GM18505 (cell line): ENCODE data around the gene SLC24A3.

ENCODE experiments used
- ATAC-seq: cut with Tn5 transposase; IDR thresholded peaks from one replicate; pipeline ENCODE4 v1.9.1; 2021; ENCODE audit not compliant: unreplicated experiment
- POLR2A ChIP-seq: IDR thresholded peaks from 4 replicates; pipeline ENCODE4 v1.6.1; 2011; ENCODE audit warnings: borderline replicate concordance; ENCODE audit not compliant: insufficient read depth, insufficient read length; ENCODE audit errors: extremely low read depth

Gene SLC24A3

DNA sequence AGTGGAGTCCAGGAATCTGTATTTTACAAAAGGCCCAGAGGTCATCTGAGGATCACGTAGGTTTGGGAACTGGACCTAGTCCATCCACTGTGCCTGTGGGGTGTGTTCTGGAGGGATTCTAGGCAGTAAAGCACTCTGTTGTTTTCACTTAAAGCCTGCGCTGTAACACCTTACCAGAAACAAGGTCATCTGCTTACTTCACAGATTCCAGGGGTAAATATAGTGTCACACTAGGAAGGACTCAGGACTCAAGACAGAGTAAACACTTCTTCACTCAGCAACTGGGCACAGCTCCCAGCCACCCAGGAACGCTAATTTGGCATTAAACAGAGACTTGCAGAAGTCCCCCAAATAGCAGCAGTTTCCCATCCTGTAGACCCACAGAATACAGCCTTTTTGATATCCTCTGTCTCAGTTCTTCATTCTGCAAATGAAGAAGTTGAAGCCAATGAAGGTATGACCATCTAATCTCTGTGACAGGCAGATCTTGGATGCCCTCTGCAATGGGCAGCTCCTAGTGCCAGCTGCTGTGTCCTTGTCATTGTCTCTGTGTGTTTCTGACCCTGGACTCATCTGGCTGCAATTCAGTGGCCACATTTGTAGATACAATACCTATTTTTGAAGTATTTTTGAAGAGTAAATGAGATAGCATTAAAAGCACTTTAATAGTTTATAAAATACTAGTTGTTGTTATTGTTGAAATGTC is 129.1 kb downstream of the SLC24A3 start:
- no peak for ATAC-seq
- TF ChIP-seq POLR2A, result no peak

- no peak for TF ChIP-seq POLR2A
- ATAC-seq, result no peak
Observed at GRCh38 chr20:19344341-19344740, 131.9 kb downstream of the SLC24A3 start.

DNA sequence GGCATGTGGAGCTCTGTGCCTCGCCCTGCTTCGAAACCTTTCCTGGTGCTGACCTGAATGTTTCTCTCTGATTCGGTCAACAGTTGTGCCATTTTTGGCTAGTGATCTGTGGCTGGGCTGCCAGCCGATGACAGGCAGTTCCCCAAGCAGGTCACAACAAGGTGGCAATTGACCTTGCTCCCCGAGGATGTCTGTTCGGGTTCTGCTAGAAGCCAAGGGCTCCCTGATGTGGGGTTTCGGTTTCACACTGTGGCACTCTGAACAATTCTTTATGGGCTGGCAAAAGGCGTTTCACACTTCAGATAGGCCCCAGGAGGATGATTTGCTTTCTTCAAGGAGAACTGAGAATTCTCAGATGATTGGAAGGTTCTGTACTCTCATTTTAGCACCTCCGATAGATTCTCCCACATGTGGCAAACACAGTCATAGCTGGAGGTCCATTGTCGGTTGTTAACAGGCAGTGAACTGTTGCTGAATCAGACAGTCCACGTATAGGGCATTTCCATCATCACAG is 135.6 kb downstream of the SLC24A3 start:
- TF ChIP-seq POLR2A, result no peak
- ATAC-seq, result peak; percentile 74

DNA sequence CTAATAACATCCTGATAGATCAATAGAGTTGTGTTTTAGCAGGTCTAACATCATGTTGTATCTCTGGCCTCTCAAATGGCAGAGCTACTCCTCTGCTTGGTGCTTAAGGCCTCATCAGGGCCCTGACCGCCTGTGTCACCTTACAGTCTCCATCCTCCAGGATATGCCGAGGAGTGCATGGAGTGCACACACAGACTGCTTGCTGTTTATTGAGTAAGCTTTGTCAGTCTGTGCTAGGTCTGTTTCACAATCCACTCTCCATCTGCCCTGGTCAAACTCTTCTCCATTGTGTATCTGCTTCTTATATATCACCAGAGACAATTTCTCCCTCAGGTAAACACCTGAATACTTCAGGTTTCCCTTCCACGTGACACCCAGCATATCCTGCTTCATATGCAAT is 136.1 kb downstream of the SLC24A3 start:
- TF ChIP-seq POLR2A, result no peak
- ATAC-seq, result no peak

DNA sequence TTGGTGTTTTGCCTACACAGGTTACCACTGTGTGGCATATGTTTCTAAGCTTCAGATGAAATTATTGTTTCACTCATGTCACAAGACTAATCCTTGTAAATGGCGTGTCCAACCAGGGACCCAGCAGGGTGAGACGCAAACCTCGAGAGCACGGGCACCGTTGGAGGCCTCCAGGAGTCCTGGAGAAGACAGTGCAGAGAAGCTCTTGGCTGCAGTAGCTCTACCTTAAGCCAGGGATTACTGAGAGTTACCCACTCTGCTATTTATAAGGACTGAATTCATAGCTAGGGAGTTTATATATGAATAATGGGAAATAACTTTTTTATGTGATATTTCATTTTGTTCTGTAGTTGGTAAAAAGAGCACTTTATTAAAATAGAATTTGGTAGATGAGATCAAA is 137.4 kb downstream of the SLC24A3 start:
- ATAC-seq, result no peak
- no peak for TF ChIP-seq POLR2A

GRCh38 chr20:19351542-19351941 is 139.1 kb downstream of the SLC24A3 start:
- no peak for TF ChIP-seq POLR2A
- no peak for ATAC-seq

DNA sequence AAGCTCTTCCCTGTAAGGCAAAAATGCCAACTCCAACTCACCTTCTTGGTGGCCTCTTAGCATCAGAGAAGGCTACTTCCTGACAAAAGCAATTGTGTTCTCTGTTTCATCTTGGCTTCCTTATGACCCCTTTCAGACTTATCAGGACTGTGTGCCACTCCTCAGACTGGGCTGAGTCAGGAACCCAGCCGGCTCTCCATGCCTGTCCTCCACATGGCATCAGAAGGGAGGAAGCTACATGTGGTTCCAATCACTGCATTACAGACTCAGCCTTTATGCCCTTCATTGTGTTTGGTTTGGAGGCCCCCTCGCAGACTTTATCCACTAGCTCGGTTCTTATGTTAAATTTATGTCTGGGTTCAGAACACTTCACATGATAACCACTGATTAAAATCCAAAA is 142.5 kb downstream of the SLC24A3 start:
- TF ChIP-seq POLR2A, result no peak
- ATAC-seq, result no peak

DNA sequence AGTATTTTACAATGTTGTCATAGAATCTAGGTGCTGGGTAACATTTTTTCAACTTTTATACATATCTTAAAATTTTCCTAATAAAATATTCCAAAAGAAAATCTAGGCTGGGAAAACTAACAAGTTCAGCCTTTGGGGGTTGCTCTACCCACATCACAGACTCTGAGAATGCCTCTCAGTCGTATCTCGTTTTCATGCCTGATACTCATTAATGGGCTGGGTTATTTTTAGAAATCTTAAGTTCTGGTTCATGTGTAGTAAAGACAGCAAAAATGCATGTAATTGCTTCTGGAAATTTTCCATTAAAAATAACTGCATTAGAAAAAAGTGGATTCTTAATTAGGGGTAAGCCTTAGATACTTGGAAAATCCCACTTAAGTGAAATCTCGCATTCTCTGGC is 149.3 kb downstream of the SLC24A3 start:
- TF ChIP-seq POLR2A, result no peak
- no peak for ATAC-seq

DNA sequence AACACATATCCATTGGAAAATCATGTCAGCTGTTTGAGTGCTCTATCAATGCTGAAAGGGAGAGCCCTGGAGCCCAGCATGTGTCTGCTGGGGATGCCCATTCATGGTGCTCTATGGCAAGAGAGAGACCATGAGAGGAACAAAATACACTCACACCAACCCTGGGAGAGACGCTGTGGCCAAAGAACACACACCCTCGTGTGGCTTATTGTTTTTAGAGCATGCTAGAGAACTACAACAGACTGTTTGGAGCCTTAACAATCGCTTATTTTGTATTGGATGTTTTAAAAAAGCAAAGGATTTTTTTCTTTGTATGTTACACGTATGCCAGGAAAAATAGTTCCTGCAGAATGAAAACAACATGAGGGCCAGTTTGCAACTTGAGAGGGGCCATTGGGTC is 151.0 kb downstream of the SLC24A3 start:
- ATAC-seq, result no peak
- TF ChIP-seq POLR2A, result no peak

GRCh38 chr20:19367591-19367990 is 155.1 kb downstream of the SLC24A3 start:
- no peak for ATAC-seq
- TF ChIP-seq POLR2A, result no peak

DNA sequence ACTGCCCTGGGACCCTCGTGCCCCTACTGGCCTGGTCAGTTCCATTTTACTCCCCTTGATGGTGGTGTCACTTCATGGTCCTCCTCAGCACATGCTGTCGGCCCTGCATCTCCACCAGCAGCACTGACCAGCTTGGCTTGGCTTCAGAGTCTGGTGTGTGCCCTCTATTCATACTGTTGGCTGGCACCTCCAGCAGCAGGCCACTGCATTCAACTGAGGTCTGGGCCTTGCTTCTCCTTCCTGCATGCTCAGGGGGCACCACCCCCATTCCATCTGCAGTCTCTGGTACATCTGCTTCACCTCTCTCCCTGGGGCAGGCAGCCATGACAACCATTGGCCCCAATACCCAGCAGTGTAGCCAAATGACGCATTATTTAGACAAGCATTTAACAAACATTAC is 155.9 kb downstream of the SLC24A3 start:
- no peak for ATAC-seq
- no peak for TF ChIP-seq POLR2A

DNA sequence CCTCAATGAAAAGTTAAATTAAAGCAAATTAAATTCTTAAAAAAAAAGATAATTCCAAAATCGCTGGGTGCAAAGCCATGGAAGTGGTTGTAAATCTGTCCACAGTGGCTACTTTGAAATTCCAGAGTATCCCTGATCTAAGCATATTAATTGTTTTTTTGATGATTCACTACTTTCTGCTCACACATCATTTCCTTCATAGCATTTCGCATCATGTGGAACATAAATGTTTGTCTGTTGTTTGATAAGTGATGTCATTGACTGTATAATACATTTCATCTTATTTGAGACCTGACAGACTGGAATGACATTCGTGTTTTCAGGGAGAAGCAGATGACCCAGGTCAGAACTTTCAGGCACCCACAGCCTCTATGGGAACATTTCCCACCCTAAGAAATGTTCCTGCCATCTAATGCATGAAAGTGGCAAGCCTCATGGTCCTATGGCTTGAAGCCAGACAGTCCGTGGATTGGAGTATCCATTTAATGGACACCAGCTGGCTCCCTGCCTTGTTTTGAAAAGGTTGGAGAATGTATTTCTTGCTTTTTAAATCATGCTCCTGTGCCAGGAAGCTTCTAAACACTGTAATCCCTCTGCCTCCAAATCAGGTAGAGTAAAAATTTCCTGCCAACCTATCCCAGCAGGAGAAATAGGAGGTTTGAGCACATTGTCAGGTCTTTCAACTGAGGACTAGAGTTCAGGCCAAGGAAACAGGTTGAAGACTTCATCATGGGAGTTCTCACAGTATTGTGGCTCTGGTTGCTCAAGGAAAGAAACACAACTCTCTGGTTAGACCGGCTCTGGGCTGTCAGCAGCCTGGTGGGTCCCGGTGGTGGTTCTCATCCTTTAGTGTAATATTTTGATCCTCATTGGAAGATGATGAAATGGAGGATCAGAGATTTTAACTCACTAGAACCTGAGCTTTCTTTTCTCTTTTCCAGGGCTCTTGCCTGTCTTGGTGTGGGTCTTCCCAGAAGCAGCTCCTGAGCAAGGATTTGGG is 157.9 kb downstream of the SLC24A3 start:
- no peak for ATAC-seq
- TF ChIP-seq POLR2A, result no peak

DNA sequence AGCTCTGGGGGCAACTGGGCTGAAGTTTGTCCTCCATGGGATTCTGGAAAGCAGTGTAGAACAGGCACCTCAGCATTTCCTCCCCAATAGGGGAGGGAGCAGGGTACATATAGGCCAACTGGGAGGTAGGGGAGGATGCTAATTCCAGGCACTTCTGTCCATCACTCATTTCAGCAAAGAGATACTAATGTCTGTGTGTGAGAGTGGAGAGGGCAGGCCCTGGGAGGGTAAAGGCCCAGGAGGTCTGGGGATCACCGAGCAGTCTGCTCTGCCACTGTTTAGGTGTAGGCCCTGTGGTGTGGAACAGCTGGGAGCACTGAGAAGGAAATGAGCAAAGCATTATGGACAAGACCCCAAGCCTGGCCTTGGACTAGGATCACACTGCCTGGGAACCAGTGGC is 158.7 kb downstream of the SLC24A3 start:
- ATAC-seq, result no peak
- no peak for TF ChIP-seq POLR2A

- no peak for ATAC-seq
- no peak for TF ChIP-seq POLR2A
Observed at GRCh38 chr20:19374216-19374615, 161.8 kb downstream of the SLC24A3 start.

- ATAC-seq, result no peak
- TF ChIP-seq POLR2A, result no peak
Observed at GRCh38 chr20:19375395-19375794, 163.0 kb downstream of the SLC24A3 start.

GRCh38 chr20:19375801-19376200 is 163.4 kb downstream of the SLC24A3 start:
- TF ChIP-seq POLR2A, result no peak
- ATAC-seq, result no peak
